GM18520 (cell line): ENCODE measurements around the gene NUP210L.

Experiments
- ATAC-seq: cut with Tn5 transposase; IDR thresholded peaks from one replicate; pipeline ENCODE4 v1.9.1; 2021; ENCODE audit not compliant: unreplicated experiment

NUP210L gene

DNA sequence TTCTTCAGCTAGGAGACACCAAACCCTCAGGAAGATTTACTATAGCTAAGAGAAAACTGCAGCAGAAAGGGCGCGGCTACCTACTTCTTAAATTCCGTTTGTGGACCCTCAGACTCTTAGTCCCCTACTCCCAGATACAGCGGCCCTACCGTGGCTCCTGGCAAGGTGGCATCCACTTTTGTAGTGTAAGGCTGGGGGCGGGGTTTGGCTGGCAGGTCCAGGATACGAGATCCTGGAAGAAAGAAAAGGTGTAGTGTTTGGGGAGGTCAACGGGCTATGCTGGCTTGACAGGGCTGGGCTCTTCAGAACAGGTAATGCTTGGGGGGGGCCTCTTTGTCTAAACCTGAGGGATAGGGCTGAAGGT, 186.9 kb downstream of the NUP210L start:
- no peak for ATAC-seq

DNA sequence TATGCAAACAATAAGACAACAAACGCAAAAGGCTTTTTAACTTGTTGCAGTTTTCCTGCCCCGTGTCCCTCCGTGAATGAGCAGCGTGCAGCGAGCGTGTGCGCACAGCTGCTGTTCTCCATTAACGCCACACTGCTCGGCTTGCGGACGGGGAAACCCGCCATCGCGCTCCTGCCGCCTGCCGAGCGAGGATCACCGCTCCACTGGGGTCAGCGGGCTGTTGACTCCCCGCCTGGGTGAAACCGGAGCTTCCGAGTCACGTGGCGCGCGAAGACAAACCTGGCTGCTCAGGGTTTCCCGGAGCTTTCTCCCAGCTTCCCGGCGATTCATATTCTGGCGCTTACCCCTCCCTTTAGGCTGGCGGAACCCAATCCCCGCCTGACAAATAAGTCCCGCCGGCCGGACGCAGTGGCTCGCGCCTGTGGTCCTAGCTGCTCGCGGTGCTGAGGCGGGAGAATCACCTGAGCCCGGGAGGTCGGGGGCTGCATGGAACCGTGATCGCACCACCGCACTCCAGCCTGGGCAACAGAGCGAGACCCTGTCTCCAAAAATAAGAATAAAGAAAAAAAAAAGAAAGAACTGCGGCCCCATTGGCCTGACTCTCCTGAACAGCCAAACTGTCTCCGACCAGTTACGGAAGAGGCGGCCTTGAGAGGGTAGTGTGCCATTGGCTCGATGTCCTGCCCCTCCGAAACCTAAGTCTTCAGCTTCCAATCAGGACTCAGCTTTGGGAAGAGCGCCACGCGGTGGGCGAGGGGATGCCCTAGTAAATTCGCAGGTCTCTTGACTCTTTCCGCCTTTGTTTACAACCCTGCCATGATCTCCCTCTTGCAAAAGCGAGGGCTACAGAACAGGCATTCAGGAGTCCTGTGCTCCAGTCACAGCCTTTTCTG, 187.5 kb downstream of the NUP210L start, which contains the start of gene CREB3L4:
TSS of gene CREB3L4 (plus strand) at position 796 of the 893 bp plus-strand sequence. CDS start 624 bp downstream, outside the sequence.
- peak; percentile 69 for ATAC-seq

DNA sequence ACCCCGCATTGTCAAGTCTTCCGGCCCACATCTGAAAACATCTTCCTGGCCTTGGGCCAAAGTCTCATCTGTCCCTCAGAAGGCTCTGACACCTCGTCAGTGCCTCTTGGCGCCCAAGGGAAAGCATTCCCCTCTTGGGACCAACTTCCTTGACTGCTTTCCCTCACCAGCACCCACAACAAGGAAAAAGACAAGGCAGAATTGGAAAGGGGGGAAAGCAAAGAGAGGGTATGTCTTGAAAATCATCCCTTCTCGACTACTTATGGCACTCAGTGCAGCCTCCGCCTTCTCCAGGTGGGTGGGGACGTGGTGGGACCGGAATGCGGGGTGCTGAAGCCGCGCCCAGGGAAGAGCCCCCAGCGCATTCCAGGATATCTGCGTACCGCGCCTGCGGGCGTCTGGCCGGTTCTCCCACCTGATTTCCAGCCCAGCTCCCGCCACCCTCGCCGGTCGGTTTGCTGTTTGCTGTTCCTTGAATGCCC, 191.0 kb downstream of the NUP210L start:
- peak; percentile 1 for ATAC-seq

DNA sequence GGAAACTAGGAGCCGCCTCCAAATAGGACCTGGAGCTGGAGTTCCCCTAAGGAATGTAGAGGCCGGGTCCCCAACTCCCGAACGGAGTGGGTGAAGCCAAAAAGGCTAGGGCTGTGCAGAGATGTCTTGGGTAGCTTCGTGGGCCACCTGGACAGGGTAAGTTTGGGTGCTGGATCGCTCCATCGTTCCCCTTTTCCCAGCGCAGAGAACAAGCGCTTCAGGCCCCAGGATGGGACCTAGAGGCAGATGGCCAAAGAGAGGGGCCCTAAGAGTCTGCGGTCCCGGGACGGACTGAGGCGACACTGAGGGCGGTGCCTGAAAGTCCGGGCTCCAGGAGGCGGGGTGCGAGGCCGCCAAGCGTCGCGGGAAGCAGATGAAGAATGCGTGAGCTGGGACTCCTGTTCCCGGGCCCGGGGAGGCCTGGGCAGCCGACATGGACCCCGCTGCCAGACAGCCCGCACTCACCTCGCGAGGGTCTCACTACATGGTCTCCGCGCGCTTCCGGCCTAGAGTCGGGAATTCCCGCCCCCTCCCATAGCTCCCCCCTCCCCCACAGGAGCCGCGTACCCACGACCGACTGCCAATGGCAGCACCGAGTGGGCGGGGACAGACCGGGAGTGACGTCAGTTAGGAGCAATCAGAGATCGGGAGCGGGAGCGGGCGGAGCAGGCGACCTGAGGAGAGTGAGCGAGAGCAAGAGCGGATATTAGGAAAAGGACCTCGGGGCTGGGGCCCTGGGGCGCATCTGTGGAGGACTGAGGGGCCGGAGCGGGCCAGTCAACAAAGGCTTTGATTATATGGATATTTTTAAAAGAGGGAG, 191.6 kb downstream of the NUP210L start, which contains the start of gene SLC39A1:
TSS of gene SLC39A1 (minus strand) at position 508 of the 820 bp plus-strand sequence. CDS start 822 bp downstream, outside the sequence.
- peak; percentile 43 for ATAC-seq

DNA sequence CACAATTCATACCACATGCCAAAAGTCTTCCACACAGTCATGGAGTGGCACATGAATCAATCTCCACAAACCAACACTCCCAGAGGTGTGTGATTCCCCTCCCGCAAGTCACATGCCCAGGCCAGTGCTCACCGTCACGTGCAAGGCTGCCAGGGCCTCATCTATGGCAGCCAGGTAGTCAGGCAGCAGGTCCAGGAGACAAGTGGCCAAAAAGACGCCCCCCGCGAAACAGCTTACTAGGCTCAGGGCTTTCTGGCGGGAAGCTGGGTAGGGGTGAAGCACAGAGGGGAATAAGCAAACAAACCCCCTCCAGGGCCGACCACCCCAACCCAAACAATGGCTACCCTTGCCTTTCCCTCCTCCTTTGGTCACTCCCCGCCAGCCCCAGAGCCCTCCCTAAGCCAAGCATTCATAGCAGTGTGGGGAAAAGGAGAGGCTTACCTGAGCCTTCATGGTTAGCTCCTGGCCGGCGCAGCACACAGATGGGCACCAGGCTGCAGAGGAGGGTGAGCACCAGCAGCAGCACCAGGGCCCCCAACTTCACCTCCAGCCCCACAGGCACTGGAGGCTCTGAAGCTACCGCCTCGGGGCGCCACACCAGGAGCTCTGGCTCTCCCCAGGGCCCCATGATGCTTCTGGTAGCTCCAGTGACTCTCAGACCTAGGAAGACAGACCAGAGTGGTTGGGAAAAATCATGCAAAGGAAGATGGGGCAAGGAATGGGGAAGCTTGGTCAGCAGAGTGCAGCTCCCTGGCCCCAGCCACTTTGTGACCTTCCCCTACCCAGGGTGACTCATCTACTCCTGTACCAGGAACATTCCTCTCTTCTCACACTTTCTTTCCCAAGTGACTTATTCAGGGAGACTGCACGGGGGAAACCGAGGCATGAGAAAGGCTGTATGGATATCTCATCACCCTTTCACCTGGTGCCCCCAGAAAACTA, 192.5 kb downstream of the NUP210L start:
- ATAC-seq: no peak

DNA sequence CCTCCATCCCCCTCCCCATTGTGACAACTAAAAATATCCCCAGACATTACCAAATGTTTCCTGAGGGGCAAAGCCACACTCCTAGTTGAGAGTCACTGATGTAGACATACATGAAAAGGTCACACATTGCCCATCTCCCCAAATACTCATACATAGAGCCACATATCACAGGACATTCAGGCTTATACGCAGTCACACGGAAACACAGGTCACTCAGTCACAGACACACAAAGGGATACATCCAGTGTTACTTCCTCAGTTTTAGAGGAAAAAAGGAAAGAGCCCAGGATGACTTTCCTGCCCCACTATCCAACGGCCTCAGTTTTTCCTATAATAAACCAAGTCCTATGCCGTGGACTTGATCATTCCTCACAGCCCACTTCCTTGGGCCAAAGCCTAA, 193.5 kb downstream of the NUP210L start:
- no peak for ATAC-seq

DNA sequence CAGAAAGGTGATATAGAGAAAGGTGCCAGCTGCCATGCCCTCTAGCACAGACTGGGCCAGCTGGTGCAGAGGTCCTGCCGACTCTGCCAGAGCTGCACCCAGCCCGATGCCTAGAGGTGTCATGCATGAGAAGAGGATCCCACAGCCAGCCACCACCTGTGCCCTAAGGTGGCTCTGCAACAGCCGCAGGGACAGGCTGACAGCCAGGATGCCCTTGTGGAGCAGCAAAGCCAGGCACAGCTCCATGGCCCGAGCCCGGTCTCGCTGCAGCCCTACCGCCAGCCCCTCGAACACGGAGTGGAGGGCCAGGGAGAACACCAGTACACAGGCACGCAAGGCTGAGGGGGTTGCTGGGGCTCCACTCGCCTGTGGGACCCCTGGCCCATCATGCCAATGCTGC, 194.7 kb downstream of the NUP210L start:
- ATAC-seq: no peak

DNA sequence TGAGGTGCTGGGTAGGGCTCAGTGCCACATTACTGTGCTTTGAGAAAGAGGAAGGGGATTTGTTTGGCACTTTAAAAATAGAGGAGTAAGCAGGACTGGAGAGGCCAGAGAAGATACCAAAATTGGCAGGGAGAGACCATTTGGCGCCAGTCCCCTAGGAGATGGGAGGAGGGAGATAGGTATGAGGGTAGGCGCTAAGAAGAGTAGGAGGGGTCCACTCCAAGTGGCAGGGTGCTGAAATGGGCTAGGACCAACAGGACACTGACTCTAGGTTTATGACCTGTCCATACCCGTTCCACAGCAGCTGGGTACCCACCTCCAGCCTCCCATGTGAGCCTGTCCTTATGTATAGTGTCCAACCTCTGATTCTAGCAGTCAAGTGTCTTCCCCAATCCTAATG, 195.4 kb downstream of the NUP210L start:
- ATAC-seq: no peak

DNA sequence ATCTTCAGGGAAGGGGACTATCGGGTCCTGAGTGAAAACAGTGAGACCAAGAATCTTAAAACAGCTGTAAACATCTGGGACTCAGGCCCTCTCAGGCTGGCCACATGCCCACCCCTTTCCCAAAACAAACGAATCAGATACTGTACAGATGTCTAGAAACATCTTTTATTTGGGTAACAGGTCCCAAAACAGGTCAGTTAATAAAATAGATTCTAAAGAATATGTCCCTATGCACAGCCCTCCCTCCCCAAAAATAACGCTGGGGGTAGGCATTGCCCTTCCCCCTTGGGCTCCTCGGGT, 196.0 kb downstream of the NUP210L start:
- no peak for ATAC-seq

DNA sequence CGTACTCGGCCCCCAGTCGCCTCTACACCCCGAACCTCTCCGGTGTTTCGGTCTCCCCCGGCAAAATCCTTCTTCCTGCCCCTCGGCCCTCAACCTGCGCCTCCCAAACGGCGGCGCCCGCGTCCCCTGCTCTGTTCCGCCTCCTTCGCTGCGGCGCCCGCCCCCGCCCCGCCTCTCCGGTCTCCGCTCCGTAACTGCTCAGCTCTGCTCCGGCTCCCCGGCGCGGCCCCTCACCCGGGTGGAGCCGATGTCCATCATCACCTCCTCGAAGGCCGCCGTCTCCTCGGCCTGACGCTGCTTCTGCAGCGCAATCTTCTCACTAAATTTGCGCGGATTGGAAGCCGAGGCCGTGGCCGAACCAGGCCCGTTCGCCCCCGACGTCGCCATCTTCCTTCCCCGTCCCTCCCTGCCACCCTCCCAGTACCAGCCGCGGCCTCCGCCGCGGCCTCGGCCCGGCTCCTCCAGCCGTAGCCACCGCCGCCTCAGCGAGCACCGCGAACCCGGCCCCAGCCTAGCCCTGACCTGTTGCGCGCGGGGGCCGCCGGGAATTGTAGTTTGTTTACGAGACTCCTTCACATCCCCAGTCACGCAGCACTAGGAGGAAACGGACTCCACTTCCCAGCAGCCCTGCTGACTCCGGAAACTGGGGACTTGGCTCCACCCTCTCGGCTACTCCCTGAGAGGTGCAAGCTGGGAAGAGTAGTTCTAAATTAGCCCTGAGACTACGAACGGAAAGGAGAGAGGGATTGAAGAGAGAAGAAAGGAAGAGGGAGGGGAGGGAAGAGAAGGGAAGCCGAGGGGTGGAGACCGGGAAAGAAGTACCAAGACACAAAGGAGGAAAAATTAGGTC, 196.5 kb downstream of the NUP210L start, which contains the start of gene CRTC2:
TSS of gene CRTC2 (minus strand) at position 502 of the 850 bp plus-strand sequence. CDS start at position 387, 115 bp downstream.
- peak; percentile 68 for ATAC-seq

DNA sequence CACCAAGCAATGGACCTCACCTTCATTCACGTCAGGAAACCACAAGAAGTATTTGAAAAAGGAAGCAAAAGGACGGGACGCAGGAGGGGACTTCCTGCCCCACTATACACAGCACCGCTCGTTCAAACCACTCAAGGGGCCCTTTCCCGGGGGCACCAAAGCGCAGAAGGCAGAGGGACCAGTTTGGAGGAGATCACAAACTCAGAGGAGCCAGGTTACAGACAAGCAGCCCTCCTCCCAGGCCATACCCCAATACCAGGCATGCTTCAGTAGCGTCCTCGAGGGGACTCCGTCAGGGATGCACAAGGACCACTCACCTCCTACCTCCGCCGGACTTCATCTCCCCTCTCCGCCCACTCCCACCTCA, 197.1 kb downstream of the NUP210L start:
- ATAC-seq: no peak

DNA sequence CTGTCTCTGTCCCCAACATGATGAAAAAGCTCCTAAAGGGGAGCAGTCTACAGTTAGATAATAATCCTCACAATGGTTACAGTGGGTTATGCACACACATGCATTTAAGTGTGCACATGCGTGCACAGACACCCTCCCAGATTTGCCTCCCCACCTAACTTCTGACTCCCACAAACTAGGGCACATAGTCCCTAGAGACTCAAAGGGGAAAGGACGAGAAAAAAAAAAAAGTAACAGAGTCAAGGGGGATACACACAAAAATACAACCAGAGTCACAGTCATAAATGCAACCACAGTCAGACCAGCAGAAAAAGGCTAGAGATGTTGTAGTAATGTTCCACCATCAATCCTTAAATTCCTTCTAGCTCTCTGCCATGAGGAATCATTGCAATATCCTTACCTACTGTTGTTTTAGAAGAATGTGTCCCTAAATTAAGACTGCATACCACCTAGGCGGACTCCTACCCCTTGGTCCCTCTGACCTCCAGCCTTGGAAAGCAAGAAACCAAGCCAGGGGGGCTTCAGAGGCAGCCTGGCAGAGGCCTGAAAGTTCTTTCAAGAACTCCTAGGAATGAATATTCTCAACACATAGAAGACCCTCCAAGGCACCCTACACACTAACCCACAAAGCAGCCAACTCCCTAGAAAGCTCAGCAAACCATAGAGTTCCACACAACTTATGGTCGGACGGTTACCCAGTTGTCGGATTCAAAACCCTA, 197.7 kb downstream of the NUP210L start:
- no peak for ATAC-seq

DNA sequence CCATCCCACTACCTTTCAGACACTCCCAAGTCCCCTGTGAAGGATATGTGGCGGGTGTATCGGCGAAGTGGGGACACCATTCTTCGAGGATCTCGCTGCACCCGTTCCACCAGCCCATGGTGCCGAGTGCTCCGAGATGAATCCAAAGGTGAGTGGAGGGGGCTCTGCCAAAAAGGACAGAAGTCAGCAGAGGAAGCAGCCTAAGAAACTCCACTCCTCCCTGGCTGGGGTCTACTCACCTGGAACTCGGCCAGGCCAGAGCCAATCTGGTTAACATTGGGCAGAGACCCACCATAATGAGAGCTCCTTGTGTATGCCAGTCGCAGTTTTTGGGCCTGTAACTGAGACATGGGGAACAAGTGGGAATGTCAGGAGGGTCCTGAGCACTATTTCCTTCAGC, 200.0 kb downstream of the NUP210L start:
- no peak for ATAC-seq

DNA sequence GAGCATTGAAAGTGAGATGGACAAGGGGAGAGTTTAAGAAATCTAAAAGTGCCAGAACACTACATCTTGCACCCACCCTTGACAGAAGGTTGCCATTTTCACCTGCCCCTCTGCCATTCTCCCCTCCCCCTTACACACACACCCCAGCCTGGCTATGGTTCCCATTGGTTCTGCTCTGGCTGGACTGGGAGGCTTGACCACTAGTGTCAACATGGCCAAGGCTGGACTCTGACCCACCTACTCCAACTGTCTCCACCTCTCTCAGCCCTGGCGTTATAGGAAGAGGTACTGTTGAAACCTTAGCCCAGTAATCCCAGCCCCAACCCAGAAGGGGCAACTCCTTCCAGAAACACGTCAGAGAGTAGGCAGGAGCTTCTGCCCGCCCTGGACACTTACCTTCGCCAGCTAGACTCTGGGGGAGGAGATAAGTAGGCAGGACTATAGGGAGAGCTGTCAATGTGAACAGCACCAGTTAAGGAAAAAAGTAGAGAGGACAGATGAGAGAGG, 201.0 kb downstream of the NUP210L start:
- ATAC-seq: no peak

DNA sequence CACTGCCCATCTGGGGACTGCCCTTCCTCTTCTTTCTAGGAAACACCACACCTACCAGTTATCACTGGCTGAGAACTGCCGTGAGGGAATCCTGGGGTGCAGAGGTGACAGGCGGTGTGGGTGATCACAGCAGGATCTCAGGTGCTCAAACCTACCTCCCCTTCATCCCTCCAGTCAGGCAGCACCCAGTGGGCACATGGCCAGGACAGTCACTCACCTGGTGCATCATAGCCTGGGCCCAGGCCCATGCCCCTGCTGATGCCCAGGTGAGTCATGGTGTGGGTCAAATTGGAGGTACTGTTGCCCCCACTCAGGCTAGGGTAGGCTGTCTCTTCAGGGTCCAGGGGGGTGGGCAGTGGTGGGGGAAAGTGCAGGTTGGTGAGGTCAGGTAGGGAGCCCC, 203.1 kb downstream of the NUP210L start:
- ATAC-seq: no peak

DNA sequence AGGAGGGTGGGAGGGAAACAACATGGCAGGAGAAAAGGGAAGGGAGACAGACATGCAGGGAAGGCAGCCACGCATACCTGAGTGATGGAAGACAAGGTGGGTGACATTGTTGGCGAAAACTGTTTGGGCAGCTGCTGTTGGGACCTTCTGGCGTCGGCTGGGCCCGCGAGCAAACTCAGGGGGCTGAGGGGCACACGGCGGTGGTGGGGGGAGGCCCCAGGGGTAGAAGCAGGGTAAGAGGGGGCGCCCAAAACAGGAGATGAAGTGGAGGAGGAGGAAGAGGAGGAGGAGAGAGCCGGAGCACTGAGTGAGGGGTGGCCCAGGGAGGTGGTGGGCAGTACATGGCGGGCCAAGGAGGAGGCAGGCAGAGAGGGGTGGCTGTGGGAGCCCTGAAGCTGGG, 203.7 kb downstream of the NUP210L start:
- ATAC-seq: no peak

DNA sequence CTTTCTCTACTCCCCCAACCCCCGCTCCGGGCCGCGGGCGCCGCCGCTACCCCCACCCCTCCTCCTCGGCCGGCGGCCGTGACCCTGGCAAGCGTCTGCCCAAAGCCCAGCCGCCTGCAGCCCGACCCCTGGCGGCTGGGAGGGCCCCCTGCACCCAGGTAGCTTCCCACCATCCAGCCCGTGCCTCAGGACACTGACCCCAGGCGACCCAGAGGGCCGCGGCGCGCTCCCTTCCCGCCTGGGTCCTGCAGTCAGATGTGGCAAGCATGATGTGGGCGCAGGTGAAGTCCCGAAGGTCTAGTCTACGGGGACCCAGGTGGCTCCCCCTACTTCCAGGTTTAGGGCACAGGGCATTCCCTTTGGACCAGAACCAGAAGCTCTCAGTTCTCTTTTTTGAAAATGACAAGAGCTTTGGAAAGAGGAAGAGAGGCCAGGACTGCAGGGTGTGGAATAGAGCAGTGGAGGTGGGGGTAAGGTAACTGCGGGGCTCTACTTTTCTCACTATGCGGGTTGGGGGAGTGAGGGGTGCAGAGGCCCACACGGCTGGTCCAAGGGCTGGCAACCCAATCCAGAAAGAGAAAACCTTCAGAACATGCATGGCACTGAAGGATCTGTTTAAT, 208.1 kb downstream of the NUP210L start, which contains the start of gene DENND4B:
TSS of gene DENND4B (minus strand) at position 97 of the 620 bp plus-strand sequence. CDS start 2,344 bp downstream, outside the sequence.
- ATAC-seq: peak; percentile 55
